SW480 (cell line): ENCODE data around the gene FUCA1.
"Not testable (repeated sequence)": the region's sequence is repeated elsewhere in the genome, so short reads cannot be mapped to it uniquely, and the experiment has no call there.

Source experiments
- DNase-seq: peaks from one replicate; pipeline ENCODE4 v3.0.0-alpha.2; 2016; ENCODE audit warnings: low spot score

FUCA1 gene

DNA sequence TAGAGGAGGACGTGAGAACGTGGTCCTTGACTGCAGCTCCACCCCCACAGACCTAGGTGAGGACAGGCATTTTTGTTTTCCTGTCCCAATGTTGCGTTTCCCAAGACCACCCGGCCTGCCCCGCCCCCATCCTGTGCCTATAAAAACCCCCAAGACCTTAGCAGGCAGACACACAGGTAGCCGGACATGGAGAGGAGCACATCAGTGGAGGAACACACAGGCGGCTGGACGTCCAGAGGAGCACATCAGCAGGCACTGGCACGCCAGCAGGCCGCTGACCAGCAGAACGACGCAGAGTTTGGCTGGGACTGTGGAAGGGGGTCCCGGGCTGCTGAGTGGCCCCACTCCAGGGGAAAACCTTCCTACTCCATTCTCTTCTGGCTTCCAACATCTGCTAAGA is 30.2 kb downstream of the FUCA1 start:
- no peak for DNase-seq

DNA sequence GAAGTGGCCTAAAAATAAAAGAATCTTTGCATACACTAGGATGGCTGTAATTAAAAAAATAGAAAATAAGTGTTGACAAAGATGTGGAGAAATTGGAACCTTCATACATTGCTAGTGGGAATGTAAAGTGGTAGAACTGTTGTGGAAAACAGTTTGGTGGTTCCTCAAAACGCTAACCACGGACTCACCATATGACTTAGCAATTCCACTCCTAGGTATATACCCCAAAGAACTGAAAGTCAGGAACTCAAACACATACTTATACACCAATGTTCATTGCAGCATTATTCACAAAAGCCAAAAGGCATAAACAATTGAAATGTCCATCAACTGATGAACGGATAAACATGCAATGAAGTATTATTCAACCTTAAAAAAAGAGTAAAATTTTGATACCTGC is 32.1 kb downstream of the FUCA1 start:
- DNase-seq = no peak

- not testable (repeated sequence) for DNase-seq
Measured at GRCh38 chr1:23834156-23834555, 33.9 kb downstream of the FUCA1 start.

- no peak for DNase-seq
Measured at GRCh38 chr1:23827717-23828116, 40.4 kb downstream of the FUCA1 start.

DNA sequence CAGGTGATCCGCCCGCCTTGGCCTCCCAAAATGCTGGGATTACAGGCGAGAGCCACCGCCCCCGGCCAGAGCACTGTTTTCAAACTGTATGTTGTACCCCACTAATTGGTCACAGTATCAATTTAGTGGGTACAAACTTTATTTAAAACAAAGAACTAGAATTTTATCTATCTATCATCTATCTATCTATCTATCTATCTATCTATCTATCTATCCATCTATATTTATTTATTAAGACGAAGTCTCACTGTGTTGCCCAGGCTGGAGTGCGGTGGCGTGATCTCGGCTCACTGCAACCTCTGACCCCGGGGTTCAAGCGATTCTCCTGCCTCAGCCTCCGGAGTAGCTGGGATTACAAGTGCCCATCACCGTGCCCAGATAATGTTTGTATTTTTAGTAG is 41.5 kb downstream of the FUCA1 start:
- DNase-seq = not testable (repeated sequence)

DNA sequence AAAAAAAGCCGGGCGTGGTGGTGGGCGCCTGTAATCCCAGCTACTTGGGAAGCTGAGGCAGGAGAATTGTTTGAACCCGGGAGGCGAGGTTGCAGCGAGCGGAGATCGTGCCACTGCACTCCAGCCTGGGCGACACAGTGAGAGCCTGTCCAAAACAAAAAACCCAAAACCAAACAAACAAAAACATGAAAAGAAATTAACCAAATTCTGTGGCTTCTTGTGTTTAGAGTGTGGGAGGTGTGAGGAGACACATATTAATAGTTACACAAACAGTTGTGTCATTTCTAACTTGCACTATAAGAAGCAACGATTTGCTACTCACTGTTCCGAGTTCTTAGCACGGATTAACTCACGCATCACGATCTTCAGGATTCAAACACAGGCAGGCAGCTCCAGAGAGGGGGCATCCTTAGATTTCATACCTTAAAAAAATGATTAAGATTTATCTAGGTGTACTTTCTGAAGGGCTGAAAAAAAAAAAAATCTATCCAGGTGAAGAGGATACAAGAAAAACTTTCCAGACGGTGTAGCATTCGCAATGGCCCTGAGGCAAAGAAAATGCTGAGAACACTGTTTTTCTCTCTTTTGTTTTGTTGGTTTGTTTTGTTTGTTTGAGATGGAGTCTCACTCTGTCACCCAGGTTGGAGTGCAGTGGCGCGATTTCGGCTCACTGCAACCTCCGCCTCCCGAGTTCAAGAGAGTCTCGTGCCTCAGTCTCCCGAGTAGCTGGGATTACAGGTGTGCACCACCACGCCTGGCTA is 42.1 kb downstream of the FUCA1 start:
- DNase-seq = no peak

- DNase-seq = peak; percentile 86
Measured at GRCh38 chr1:23825076-23825761, 42.9 kb downstream of the FUCA1 start, which contains the start of gene HMGCL. Gene HMGCL (minus strand): TSS chr1:23825429. CDS start chr1:23825415, 14 bp downstream.

GRCh38 chr1:23824711-23825075 is 43.4 kb downstream of the FUCA1 start:
- DNase-seq = no peak

GRCh38 chr1:23823767-23824166 is 44.3 kb downstream of the FUCA1 start:
- no peak for DNase-seq

GRCh38 chr1:23817633-23818032 is 50.5 kb downstream of the FUCA1 start:
- no peak for DNase-seq

- no peak for DNase-seq
Measured at GRCh38 chr1:23816906-23817305, 51.2 kb downstream of the FUCA1 start.

GRCh38 chr1:23816361-23816760 is 51.7 kb downstream of the FUCA1 start:
- no peak for DNase-seq

GRCh38 chr1:23814016-23814415 is 54.1 kb downstream of the FUCA1 start:
- no peak for DNase-seq

- no peak for DNase-seq
Measured at GRCh38 chr1:23810818-23811540, 57.1 kb downstream of the FUCA1 start.

GRCh38 chr1:23809751-23810171 is 58.3 kb downstream of the FUCA1 start:
- peak; percentile 78 for DNase-seq

DNA sequence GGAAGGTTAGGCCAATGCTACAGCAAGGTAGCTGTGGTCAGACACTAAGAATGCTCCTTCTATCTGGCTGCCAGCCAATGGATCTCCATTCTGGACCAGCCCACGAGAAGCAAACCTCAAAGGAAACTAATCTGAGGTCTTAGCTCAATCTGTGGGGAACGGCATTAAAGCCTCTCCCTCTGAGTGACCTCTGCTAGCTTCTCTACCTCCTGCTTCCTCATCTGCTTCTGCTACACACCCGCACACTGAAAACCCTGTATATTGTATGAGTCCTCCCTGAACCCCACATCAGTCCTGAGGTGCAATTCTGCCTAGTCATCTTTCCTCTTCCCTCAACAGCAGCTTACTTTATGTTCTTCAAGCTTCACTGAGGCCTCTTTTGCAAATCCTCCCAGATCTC is 60.6 kb downstream of the FUCA1 start:
- DNase-seq = no peak

- DNase-seq = no peak
Measured at GRCh38 chr1:23806280-23806679, 61.8 kb downstream of the FUCA1 start.

DNA sequence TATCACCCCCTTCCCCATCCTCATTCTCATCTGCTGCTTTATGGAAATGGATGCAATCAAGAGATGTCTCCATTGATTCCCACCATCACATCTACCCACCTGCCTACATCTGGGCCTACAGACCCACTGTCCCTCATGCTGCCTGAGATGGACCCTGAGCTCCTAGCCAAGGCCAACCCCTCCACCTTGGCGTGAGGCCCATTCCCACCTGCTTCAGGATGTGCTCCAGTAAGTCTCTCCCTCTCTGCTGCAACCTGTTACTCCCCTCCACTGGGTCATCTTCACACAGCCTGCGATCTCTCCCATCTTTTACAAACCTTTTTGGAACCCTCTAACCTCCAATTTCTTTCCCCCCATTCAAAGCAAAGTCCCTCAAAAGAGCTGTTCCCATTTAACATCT is 63.1 kb downstream of the FUCA1 start:
- DNase-seq = no peak

DNA sequence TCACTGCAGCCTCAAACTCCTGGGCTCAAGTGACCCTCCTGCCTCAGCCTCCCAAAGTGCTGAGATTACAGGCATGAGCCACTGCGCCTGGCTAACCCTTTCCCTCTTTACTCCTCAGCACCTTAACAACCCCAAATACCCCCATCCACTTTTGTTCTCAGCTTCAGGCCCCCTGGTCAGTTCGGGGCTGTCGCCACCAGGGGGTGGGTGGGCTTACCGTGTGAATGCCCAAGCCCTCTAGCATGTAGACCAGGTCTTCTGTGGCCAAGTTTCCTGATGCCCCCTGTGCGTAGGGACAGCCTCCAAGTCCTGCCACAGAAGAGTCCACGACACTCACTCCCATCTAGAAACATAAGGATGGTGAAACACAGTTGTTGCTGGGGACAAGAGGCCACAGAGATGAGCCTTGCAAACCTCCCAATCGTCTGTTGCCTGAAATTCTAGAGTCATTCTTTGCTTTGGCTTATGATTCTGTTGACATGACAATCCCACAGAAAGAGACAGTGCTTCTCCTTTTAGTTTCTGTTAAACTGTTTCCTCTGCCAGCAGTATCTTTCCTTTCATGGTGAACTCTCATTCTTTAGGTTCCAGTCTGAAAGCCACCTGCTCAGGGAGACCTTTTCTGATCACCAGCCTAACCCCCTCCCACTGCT is 63.8 kb downstream of the FUCA1 start:
- no peak for DNase-seq

DNA sequence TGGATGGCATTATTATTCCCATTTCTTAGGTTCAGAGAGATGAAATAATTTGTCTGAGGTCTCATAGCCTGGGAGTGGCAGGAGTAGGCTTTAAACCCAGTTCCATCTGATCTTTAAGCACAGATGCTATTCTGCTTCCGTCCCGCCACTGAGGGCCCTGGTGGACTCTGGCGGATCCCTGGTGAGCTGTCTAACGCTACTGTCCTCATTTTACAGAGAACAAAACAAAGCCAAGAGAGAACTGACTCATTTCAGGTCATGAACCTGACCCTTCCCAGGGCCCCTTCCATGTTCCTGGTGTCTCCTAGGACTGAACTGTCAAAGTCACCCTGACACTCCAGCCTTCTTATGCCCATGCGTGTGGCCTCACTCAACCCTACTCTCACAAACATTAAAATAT is 64.4 kb downstream of the FUCA1 start:
- no peak for DNase-seq

- not testable (repeated sequence) for DNase-seq
Measured at GRCh38 chr1:23802809-23803342, 65.2 kb downstream of the FUCA1 start.

DNA sequence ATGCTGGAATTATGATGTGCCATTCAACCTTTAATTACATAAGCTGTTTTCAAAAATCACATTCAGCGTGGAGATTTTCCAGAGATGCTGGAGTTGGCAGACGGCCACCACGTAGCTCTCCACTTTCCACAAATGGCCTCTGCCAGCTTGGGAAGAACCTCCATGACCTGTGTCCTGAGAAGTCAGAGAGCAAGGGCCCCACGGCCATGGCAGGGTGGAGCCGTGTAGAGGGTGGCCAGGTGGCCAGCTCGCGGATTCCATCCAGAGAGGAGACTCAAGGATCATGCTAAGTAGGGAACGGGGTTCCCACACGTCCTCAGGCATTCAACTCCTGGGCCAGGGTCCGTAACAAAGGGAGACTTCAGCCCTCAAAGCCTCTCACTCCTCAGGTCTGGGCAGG is 66.2 kb downstream of the FUCA1 start:
- no peak for DNase-seq
